Thyroid gland (tissue), 4 donors: ENCODE results near the gene SSPN. TPM values are rescaled to one million over a fixed set of nuclear protein-coding genes. Genes with fewer than 3 reads are reported as not detected.

Experiments
- DNase-seq, 2 donors: peaks; one replicate each; pipeline ENCODE4 v3.0.0-alpha.2; 2019
- H3K27ac ChIP-seq, 3 donors: fragments of 200-600 bp; sonication (generic); 1 replicate in 2 of 3; 2 replicates in 1 of 3; pipeline ENCODE4 v1.5.1; 2016 to 2019; ENCODE audit warnings: mild to moderate bottlenecking in 1 of 3, moderate library complexity in 1 of 3
- H3K27me3 ChIP-seq: fragments of 200-600 bp; sonication (generic); one replicate; pipeline ENCODE4 v1.5.1; 2019
- H3K36me3 ChIP-seq, 2 donors: fragments of 200-600 bp; sonication (generic); one replicate each; pipeline ENCODE4 v1.5.1; 2016 to 2019
- H3K4me1 ChIP-seq, 2 donors: fragments of 200-600 bp; sonication (generic); one replicate each; pipeline ENCODE4 v1.5.1; 2017 to 2019
- H3K4me3 ChIP-seq, 3 donors: fragments of 200-600 bp; sonication (generic); replicated peaks in 1 of 3; 1 replicate in 2 of 3; 2 replicates in 1 of 3; pipeline ENCODE4 v1.5.1; 2016; ENCODE audit warnings: mild to moderate bottlenecking in 1 of 3
- H3K9me3 ChIP-seq: fragments of 200-600 bp; sonication (generic); one replicate; pipeline ENCODE4 v1.5.1; 2017
- POLR2A ChIP-seq, 2 donors: fragments of 450-650 bp; IDR thresholded peaks; one replicate each; pipeline ENCODE4 v1.6.1; 2017; ENCODE audit warnings: antibody characterized with exemption in 2 of 2, mild to moderate bottlenecking in 2 of 2, moderate library complexity in 1 of 2
- WGBS, 2 donors: methylation state at CpG; one replicate each; pipeline ENCODE4 v1.1.5; 2017; 5-methylcytosine and 5-hydroxymethylcytosine counted together
- intact Hi-C: fragments of 100-400 bp; cut with DNase I; formaldehyde crosslinking; loops from one replicate; pipeline ENCODE4 v1.15.1; 2023
- total RNA-seq, 4 donors: library from RNA; depleted of rRNA; stranded (reverse); fragments of >200 nt; gene quantifications; one replicate each; pipeline ENCODE4 v1.2.3, GENCODE V29; 2016
- TF ChIP-seq, protein P1 (sequence below), 6 experiments: fragments of 200-600 bp in 3 of 6; fragments of 450-650 bp in 3 of 6; sonication (generic) in 3 of 6; IDR thresholded peaks; one replicate each; pipeline ENCODE4 v1.5.1; 2016 to 2019; ENCODE audit warnings: antibody characterized with exemption in 6 of 6, mild to moderate bottlenecking in 2 of 6, inconsistent platforms in 1 of 6, moderate library complexity in 1 of 6

Gene SSPN
- total RNA-seq, 4 donors from 2014 or later, result 20.1 to 25.0 (median 22.2) TPM

DNA sequence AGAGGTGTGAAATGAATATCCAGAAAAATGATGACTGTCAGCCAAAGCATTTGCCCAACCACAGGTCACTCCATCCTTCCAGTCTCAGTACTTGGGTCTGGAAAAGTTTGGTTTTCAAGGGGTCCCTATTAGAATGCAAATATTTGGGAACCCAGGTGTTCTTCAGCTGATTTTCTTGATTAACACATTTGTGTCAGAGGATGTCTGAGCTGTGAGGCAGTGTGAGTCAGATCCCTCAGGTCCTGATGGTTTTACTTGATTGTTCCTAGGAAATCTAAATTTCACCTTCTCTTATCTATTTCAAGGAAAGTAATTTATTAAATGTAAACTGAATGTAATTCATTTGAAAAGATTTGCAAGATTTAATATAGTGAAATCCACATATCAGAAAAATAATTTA is 71.5 kb downstream of the SSPN start:
- Histone ChIP-seq H3K4me3 (no peak overlapping the region), H3K4me1 (peaks cover 19 to 24% of the 10 kb centered on the region in 2 donors), H3K27me3 (no peaks in the 10 kb centered on the region), H3K36me3 (no peaks in the 10 kb centered on the region), H3K9me3 (no peaks in the 10 kb centered on the region), H3K27ac (no peak overlapping the region)
- TF ChIP-seq, protein P1, sequence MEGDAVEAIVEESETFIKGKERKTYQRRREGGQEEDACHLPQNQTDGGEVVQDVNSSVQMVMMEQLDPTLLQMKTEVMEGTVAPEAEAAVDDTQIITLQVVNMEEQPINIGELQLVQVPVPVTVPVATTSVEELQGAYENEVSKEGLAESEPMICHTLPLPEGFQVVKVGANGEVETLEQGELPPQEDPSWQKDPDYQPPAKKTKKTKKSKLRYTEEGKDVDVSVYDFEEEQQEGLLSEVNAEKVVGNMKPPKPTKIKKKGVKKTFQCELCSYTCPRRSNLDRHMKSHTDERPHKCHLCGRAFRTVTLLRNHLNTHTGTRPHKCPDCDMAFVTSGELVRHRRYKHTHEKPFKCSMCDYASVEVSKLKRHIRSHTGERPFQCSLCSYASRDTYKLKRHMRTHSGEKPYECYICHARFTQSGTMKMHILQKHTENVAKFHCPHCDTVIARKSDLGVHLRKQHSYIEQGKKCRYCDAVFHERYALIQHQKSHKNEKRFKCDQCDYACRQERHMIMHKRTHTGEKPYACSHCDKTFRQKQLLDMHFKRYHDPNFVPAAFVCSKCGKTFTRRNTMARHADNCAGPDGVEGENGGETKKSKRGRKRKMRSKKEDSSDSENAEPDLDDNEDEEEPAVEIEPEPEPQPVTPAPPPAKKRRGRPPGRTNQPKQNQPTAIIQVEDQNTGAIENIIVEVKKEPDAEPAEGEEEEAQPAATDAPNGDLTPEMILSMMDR (IDR thresholded peaks at IDR 0.05), result no peak
- no peak for TF ChIP-seq POLR2A (IDR thresholded peaks at IDR 0.05)
- DNase-seq, result no peak
- intact Hi-C loops, result no loop called here

GRCh38 chr12:26268841-26269561 is 73.6 kb downstream of the SSPN start:
- intact Hi-C loops, result no loop called here
- H3K27ac ChIP-seq, result peak overlapping the region in 1 of 3 donors; percentile 19
- WGBS, 2 donors, result 82% methylated on average over 2 of the region's 2 CpGs

DNA sequence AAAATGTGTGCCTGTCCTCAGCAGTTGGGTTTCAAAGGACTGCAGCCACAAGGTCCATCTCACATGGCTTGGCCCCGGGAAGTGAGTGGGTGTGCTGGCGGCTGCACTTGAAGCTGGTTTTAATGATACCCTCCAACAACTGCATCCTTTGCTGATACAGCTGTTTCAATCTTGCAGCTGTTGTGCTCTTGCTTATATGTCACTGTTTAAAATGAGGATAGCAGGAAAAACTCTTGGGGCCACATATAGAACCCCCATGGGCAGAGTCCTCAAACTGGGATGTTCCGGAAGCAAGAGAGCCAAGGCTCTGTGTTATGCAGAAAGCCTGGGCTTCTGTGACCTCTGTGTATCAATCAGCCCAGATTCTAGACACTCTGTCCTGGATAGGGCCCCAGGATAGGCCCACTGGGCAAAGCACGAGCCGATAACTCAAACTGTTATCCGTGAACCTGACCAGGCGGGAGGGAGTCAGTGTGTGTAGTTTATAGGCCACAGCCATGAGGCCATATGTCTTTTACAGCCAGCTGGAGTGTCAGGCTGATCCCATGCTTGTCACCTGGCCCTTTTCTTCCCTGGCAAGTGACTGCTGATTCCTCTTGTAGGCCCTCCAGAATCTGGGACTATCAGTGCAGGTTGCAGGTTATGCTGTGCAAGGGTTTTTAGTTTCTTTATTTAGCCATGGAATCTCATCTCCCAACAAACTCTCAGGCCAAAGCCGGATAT is 74.3 kb downstream of the SSPN start:
- no peaks in the 10 kb centered on the region for H3K9me3 ChIP-seq
- no peak overlapping the region for H3K4me3 ChIP-seq
- TF ChIP-seq, protein P1 (IDR thresholded peaks at IDR 0.05), result no peak
- no peak for TF ChIP-seq POLR2A (IDR thresholded peaks at IDR 0.05)
- H3K27me3 ChIP-seq, result no peaks in the 10 kb centered on the region
- peak in 1 of 2 donors; percentile 48 for DNase-seq
- WGBS, 2 donors, result 81 to 83% methylated on average over 8 of the region's 8 CpGs
- intact Hi-C loops, result no loop called here
- H3K4me1 ChIP-seq, result peaks cover 31 to 44% of the 10 kb centered on the region in 2 donors
- H3K36me3 ChIP-seq, result no peaks in the 10 kb centered on the region
- H3K27ac ChIP-seq, result peak overlapping the region; percentile 18 to 57 (median 38)

More at GRCh38 chr12:26268841-26269561, 73.6 kb downstream of the SSPN start:
- Histone ChIP-seq H3K36me3 (no peaks in the 10 kb centered on the region), H3K9me3 (no peaks in the 10 kb centered on the region), H3K4me1 (peaks cover 24 to 37% of the 10 kb centered on the region in 2 donors), H3K27me3 (no peaks in the 10 kb centered on the region), H3K4me3 (no peak overlapping the region)
- no peak for DNase-seq
- no peak for TF ChIP-seq POLR2A (IDR thresholded peaks at IDR 0.05)
- TF ChIP-seq, protein P1 (IDR thresholded peaks at IDR 0.05), result no peak

- intact Hi-C loops, result no loop called here
- no peak overlapping the region for H3K27ac ChIP-seq
Measured at GRCh38 chr12:26271024-26271423, 75.7 kb downstream of the SSPN start.

More at GRCh38 chr12:26271024-26271423, 75.7 kb downstream of the SSPN start:
- Histone ChIP-seq H3K4me3 (no peak overlapping the region), H3K9me3 (no peaks in the 10 kb centered on the region), H3K27me3 (no peaks in the 10 kb centered on the region), H3K4me1 (peaks cover 40 to 57% of the 10 kb centered on the region in 2 donors), H3K36me3 (no peaks in the 10 kb centered on the region)
- TF ChIP-seq, protein P1 (IDR thresholded peaks at IDR 0.05), result no peak
- TF ChIP-seq POLR2A (IDR thresholded peaks at IDR 0.05), result no peak
- WGBS, 2 donors, result 84 to 91% methylated on average over 2 of the region's 2 CpGs
- DNase-seq, result no peak
